GM12878 (cell line): ENCODE results near the gene FBXL16. TPM values are rescaled to one million over a fixed set of nuclear protein-coding genes. Genes with fewer than 3 reads are reported as not detected.

ENCODE experiments used
- ATAC-seq: fragments of 200-7000 bp; cut with Tn5 transposase; 3 replicates; pipeline ENCODE4 v1.9.1; 2020; ENCODE audit warnings: mild to moderate bottlenecking, moderate library complexity
- BruUV-seq: library from RNA; stranded (reverse); fragments of 400-500 nt; replicated peaks from 2 replicates; lab custom pipeline; 2021; lab: Mats Ljungman, UMichigan
- CTCF ChIA-PET: fragments of 300-600 bp; sonication (Branson Sonifier 250); formaldehyde crosslinking; extraction: SDS; loops from one replicate; lab custom pipeline; 2021; ENCODE audit warnings: inconsistent platforms; lab: Yijun Ruan, JAX
- POLR2A ChIA-PET: fragments of 350-600 bp; formaldehyde crosslinking; extraction: SDS; loops from one replicate; lab custom pipeline; 2021; ENCODE audit warnings: inconsistent platforms; lab: Charles Lee
- RAD21 ChIA-PET: fragments of 300-600 bp; sonication (Branson Sonifier 250); formaldehyde crosslinking; loops from one replicate; lab custom pipeline; 2023; ENCODE audit warnings: antibody characterized with exemption; ENCODE audit not compliant: unreplicated experiment; lab: Charles Lee
- SMC1A ChIA-PET: fragments of 300-600 bp; sonication (Branson Sonifier 250); formaldehyde crosslinking; loops from one replicate; lab custom pipeline; 2023; ENCODE audit not compliant: unreplicated experiment, uncharacterized antibody; lab: Charles Lee
- DNase-seq: peaks from one replicate; pipeline ENCODE4 v3.0.0-alpha.2; 2011; ENCODE audit warnings: low read depth, low spot score
- FAIRE-seq: peaks from 3 replicates; lab custom pipeline; 2011; peaks lifted over from hg19 to GRCh38; lab: Jason Lieb, UNC
- H2AFZ ChIP-seq: 2 replicates; pipeline ENCODE4 v1.6.0; 2011; ENCODE audit warnings: low read depth, low read length, control low read depth; ENCODE audit not compliant: control insufficient read depth
- H3K27ac ChIP-seq: 2 replicates; pipeline ENCODE4 v1.5.1; 2011; ENCODE audit warnings: control low read depth; ENCODE audit not compliant: control insufficient read depth, insufficient read depth
- H3K27me3 ChIP-seq, 2 experiments: replicated peaks in 1 of 2; 2 replicates each; pipeline versions ENCODE4 v1.6.0 to v1.6.1; 2011; ENCODE audit warnings: low read length in 1 of 2; ENCODE audit not compliant: control insufficient read depth in 2 of 2, insufficient read depth in 2 of 2
- H3K36me3 ChIP-seq, 2 experiments: 2 replicates each; pipeline ENCODE4 v1.5.1; 2011; ENCODE audit warnings: low read length in 1 of 2; ENCODE audit not compliant: control insufficient read depth in 2 of 2, insufficient read depth in 2 of 2
- H3K4me1 ChIP-seq: 2 replicates; pipeline ENCODE4 v1.6.1; 2011; ENCODE audit warnings: mild to moderate bottlenecking, low read length, moderate library complexity, mixed read lengths; ENCODE audit not compliant: control insufficient read depth, insufficient read depth
- H3K4me2 ChIP-seq: 2 replicates; pipeline ENCODE4 v1.6.0; 2011; ENCODE audit warnings: control low read depth; ENCODE audit not compliant: control insufficient read depth, insufficient read depth
- H3K4me3 ChIP-seq: fragments of 200-600 bp; sonication (generic); 2 replicates; pipeline ENCODE4 v1.5.1; 2016
- H3K79me2 ChIP-seq: 2 replicates; pipeline ENCODE4 v1.6.0; 2011; ENCODE audit warnings: low read length; ENCODE audit not compliant: control insufficient read depth, insufficient read depth
- H3K9ac ChIP-seq: 2 replicates; pipeline ENCODE4 v1.8.0; 2011; ENCODE audit warnings: low read length, control low read depth, mixed read lengths; ENCODE audit not compliant: control insufficient read depth, insufficient read depth
- H3K9me3 ChIP-seq: replicated peaks from 3 replicates; pipeline ENCODE4 v1.5.1; 2011; ENCODE audit warnings: mild to moderate bottlenecking, low read length; ENCODE audit not compliant: control insufficient read depth, insufficient read depth
- H4K20me1 ChIP-seq: 2 replicates; pipeline ENCODE4 v1.6.0; 2011; ENCODE audit not compliant: control insufficient read depth, insufficient read depth
- BHLHE40 ChIP-seq, 2 experiments: fragments of 450-650 bp in 1 of 2; IDR thresholded peaks; 2 replicates each; pipeline ENCODE4 v1.6.1; 2011 to 2017; ENCODE audit warnings: low read depth in 2 of 2, borderline replicate concordance in 1 of 2, improper control_type of control experiment in 1 of 2, low read length in 1 of 2, mild to moderate bottlenecking in 1 of 2
- CBFB ChIP-seq: IDR thresholded peaks from 2 replicates; pipeline ENCODE4 v1.6.1; 2016; ENCODE audit warnings: antibody characterized with exemption, low read depth
- EGR1 ChIP-seq, 2 experiments: IDR thresholded peaks; 1 replicate in 1 of 2; 2 replicates in 1 of 2; pipeline ENCODE4 v1.6.1; 2011 to 2012; ENCODE audit warnings: low read depth in 2 of 2, low read length in 2 of 2, borderline replicate concordance in 1 of 2, mild to moderate bottlenecking in 1 of 2, moderate library complexity in 1 of 2
- GATAD2B ChIP-seq: fragments of 450-650 bp; conservative IDR thresholded peaks from 2 replicates; pipeline ENCODE4 v1.6.1; 2017; ENCODE audit warnings: low read depth, mild to moderate bottlenecking, moderate library complexity
- JUNB ChIP-seq: IDR thresholded peaks from 2 replicates; pipeline ENCODE4 v1.6.1; 2016; ENCODE audit warnings: antibody characterized with exemption, mild to moderate bottlenecking
- SP1 ChIP-seq: IDR thresholded peaks from one replicate; pipeline ENCODE4 v1.6.1; 2011; ENCODE audit warnings: low read depth, low read length
- WGBS: methylation state at CpG from one replicate; pipeline ENCODE4 v1.1.6; 2016; ENCODE audit warnings: low lambda C conversion rate; ENCODE audit not compliant: insufficient replicate concordance, insufficient coverage; ENCODE audit errors: missing lambda C conversion rate; 5-methylcytosine and 5-hydroxymethylcytosine counted together
- in situ Hi-C: fragments of 300-500 bp; cut with MboI; formaldehyde crosslinking; loops from 9 replicates; pipeline ENCODE4 v1.14.3; 2018; ENCODE audit warnings: mixed read lengths
- intact Hi-C: fragments of 100-400 bp; cut with micrococcal nuclease; formaldehyde crosslinking; loops from one replicate; pipeline ENCODE4 v1.14.2; 2022; ENCODE audit not compliant: unreplicated experiment
- polyA plus RNA-seq, 11 experiments: library from polyadenylated mRNA; depleted of rRNA in 4 of 11; unstranded in 6 of 11; stranded (reverse) in 5 of 11; fragments of >200 nt; fragmentation: Nextera tagmentation in 4 of 11; fragmentation: Illumina TruSeq in 1 of 11; extraction: Ambion mirVana in 4 of 11; extraction: Trizol in 1 of 11; gene quantifications; 1 replicate in 1 of 11; 2 replicates in 10 of 11; pipeline versions ENCODE4 v1.2.1 to v1.2.3, GENCODE V29; 2011 to 2016; ENCODE audit warnings: inconsistent platforms in 2 of 11, missing spikeins in 2 of 11, low read depth in 1 of 11
- total RNA-seq, 4 experiments: library from RNA; depleted of rRNA in 3 of 4; stranded (reverse); fragments of >200 nt in 3 of 4; fragmentation: Illumina TruSeq in 1 of 4; extraction: Trizol in 1 of 4; gene quantifications; 2 replicates each; pipeline versions ENCODE4 v1.2.1 to v1.2.3, GENCODE V29; 2013 to 2021

Gene FBXL16
- total and polyA plus RNA-seq, 10 of the 15 experiments (the other 5 are each of a cell fraction or from before 2014, with no cell fraction given): 0.13 to 1.4 (median 0.24) TPM

GRCh38 chr16:693766-694165 is 11.8 kb downstream of the FBXL16 start:
- ChIA-PET RAD21 (no interaction called here), CTCF (no interaction called here), SMC1A (no interaction called here)
- FAIRE-seq (no peak), DNase-seq (no peak)
- Histone ChIP-seq H4K20me1 (no peaks in the 10 kb centered on the region), H3K36me3 (no peaks in the 10 kb centered on the region), H3K4me1 (peaks cover 12% of the 10 kb centered on the region), H3K9me3 (no peaks in the 10 kb centered on the region; the same call in 2 of the 3 replicates), H3K4me2 (no peak overlapping the region; the same call in 1 of the 2 replicates), H3K4me3 (no peak overlapping the region), H3K27me3 (peaks cover 2 to 6% of the 10 kb centered on the region in 2 experiments; a peak in 3 of 4 replicates), H3K79me2 (peaks cover 9% of the 10 kb centered on the region), H2AFZ (no peak overlapping the region), H3K27ac (no peak overlapping the region)
- intact Hi-C loops: no loop called here
- no TSS peak for BruUV-seq
- in situ Hi-C loops: no loop called here
- WGBS: 5% methylated on average over 18 of the region's 37 CpGs
- TF ChIP-seq CBFB (no peak), BHLHE40 (IDR thresholded peaks at IDR 0.05; ENCODE audit: borderline replicate concordance in 1 of 2, low read depth in 2 of 2, low read length in 1 of 2) (peak in 1 of 2 experiments; percentile 86; a peak in 2 of 4 replicates)
- TF ChIP-seq, all 136 proteins: peak for 1
- no peak for ATAC-seq
- no peak overlapping the region for H3K9ac ChIP-seq
- POLR2A ChIA-PET: interaction anchor here (0.6 to 2.0 kb wide), 2 partner anchors 22 to 194 kb away, joined by 4 to 7 read pairs; partner anchors contain the start of gene METRN

DNA sequence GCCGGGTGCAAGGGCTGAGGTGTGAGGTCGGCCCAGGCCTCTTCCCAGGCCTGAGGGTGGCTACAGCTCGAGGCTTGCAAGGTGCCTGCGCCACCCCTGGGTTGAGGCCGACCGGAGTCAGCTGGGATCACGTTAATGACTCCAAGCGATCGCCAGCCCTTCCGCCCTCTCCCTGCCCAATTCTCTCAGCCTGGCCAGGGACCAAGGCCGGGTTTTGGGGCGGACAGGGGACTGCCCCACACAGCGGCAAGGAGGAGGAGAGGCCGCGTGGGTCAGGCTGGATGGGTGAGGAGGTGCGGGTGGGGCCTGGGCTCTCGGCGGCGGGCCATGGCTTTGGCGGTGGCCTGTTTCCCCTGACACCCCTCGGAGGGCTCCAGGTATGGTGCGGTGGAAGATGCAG is 12.2 kb downstream of the FBXL16 start:
- ChIA-PET CTCF (no interaction called here), SMC1A (no interaction called here), POLR2A (interaction anchor here (0.6 kb wide), 1 partner anchor 194 kb away, joined by 4 read pairs; no protein-coding TSS in a partner anchor)
- FAIRE-seq: no peak
- Histone ChIP-seq H3K9me3 (no peaks in the 10 kb centered on the region; the same call in 2 of the 3 replicates), H3K4me1 (peaks cover 12% of the 10 kb centered on the region)
- TF ChIP-seq SP1 (no peak), GATAD2B (no peak), JUNB (no peak), EGR1 (IDR thresholded peaks at IDR 0.05; ENCODE audit: borderline replicate concordance in 1 of 2, low read depth in 2 of 2, low read length in 2 of 2) (no peak)
- TF ChIP-seq, all 136 proteins: peak for 0
- Histone ChIP-seq H3K4me2 (no peak overlapping the region), H3K27me3 (peaks cover 2 to 6% of the 10 kb centered on the region in 2 experiments; a peak in 3 of 4 replicates), H3K36me3 (no peaks in the 10 kb centered on the region), H3K9ac (no peak overlapping the region), H3K27ac (no peak overlapping the region), H3K4me3 (no peak overlapping the region), H3K79me2 (peaks cover 9% of the 10 kb centered on the region), H4K20me1 (no peaks in the 10 kb centered on the region), H2AFZ (no peak overlapping the region)
- ATAC-seq (no peak), DNase-seq (no peak)
- RAD21 ChIA-PET: no interaction called here
- WGBS: 52% methylated on average over 19 of the region's 22 CpGs
- intact Hi-C loops (no loop called here), in situ Hi-C loops (no loop called here)
- no TSS peak for BruUV-seq
